Prostate gland (tissue), 2 donors: ENCODE data around the gene CTNNA2.

Source experiments
- CTCF ChIP-seq, 4 experiments: fragments of 200-600 bp in 2 of 4; fragments of 450-650 bp in 2 of 4; sonication (generic) in 2 of 4; IDR thresholded peaks; 1 replicate in 3 of 4; 2 replicates in 1 of 4; pipeline ENCODE4 v1.5.1; 2016 to 2019; ENCODE audit warnings: antibody characterized with exemption in 4 of 4, mild to moderate bottlenecking in 2 of 4, moderate library complexity in 2 of 4
- POLR2A ChIP-seq: fragments of 450-650 bp; IDR thresholded peaks from one replicate; pipeline ENCODE4 v1.6.1; 2016; ENCODE audit warnings: antibody characterized with exemption, mild to moderate bottlenecking
- POLR2AphosphoS5 ChIP-seq: sonication (generic); formaldehyde crosslinking; IDR thresholded peaks from one replicate; pipeline ENCODE4 v1.6.1; 2017; ENCODE audit warnings: antibody characterized with exemption

- TF ChIP-seq CTCF (IDR thresholded peaks at IDR 0.05) (no peak), POLR2AphosphoS5 (no peak), POLR2A (no peak)
Observed at GRCh38 chr2:80482276-80482675, 969.4 kb downstream of the CTNNA2 start.
